GM23248 (cell line): ENCODE measurements around the gene S1PR2.

Experiments used
- EZH2 ChIP-seq: fragments of 200-600 bp; sonication (generic); IDR thresholded peaks from 2 replicates; pipeline ENCODE4 v1.6.1; 2018; ENCODE audit warnings: antibody characterized with exemption, mild to moderate bottlenecking; ENCODE audit not compliant: insufficient read depth, poor library complexity, severe bottlenecking
- EZH2phosphoT487 ChIP-seq: fragments of 200-600 bp; sonication (generic); IDR thresholded peaks from 2 replicates; pipeline ENCODE4 v1.6.1; 2018; ENCODE audit warnings: antibody characterized with exemption, moderate library complexity, mild to moderate bottlenecking, low read depth; ENCODE audit not compliant: insufficient read depth

- TF ChIP-seq EZH2 (no peak), EZH2phosphoT487 (no peak)
Measured at GRCh38 chr19:10211691-10212090, 19.4 kb downstream of the S1PR2 start.
